ENCODE results near the gene ARSD.

- TF ChIP-seq EZH2 (IDR thresholded peaks at IDR 0.05) (no peak), POLR2AphosphoS5 (IDR thresholded peaks at IDR 0.05; ENCODE audit: borderline replicate concordance, low read depth, low read length) (no peak)
Measured at GRCh38 chrX:2921750-2922149, 7.4 kb downstream of the ARSD start.

Data from SK-N-MC (cell line).